ENCODE results near the gene TNFRSF12A.

Gene TNFRSF12A

DNA sequence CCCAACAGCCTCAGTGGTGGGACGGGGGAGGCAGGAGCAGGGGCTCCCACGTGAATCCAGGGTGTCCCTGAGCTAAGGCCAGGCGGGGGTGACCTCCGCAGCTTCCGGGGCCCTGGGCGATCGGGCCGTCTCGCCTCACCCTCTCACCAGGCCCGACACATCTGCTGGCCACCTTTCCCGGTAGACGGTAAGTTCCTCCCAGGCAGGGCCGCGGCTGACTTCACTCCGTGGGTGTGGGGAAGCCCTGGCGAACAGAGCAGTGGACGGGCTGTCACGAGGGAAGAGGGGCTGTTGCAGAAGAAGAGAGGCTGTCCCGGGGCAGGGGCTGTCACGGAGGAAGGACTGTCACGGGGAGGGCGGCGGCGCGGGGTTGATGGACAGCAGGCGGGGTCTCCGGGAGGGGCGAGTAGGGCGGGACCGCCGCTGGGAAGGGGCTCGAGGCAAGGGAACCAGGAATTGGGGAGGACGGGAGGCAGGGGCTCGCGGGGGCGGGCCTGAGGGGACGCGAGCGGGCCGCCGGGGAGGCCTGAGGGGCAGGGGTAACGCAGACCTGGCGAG is 40.4 kb upstream of the TNFRSF12A start:
- Histone ChIP-seq H3K9ac (ENCODE audit: low read length) (no peak overlapping the region), H3K27me3 (ENCODE audit: control insufficient read depth, insufficient read depth, low read length) (no peaks in the 10 kb centered on the region), H3K27ac (ENCODE audit: low read depth, low read length) (no peak overlapping the region), H3K4me1 (ENCODE audit: control insufficient read depth, insufficient read depth, low read length) (peaks cover 2% of the 10 kb centered on the region), H3K36me3 (ENCODE audit: control insufficient read depth, insufficient read depth, low read length) (no peaks in the 10 kb centered on the region), H3K4me3 (ENCODE audit: low read length) (peak overlapping the region; percentile 57)

GRCh38 chr16:2980227-2981176 is 39.7 kb upstream of the TNFRSF12A start, which contains the start of gene PKMYT1:
Gene PKMYT1 (minus strand): TSS chr16:2980446. CDS start chr16:2979657, 789 bp downstream.
- peaks cover 2% of the 10 kb centered on the region for H3K4me1 ChIP-seq (ENCODE audit: control insufficient read depth, insufficient read depth, low read length)
- H3K9ac ChIP-seq (ENCODE audit: low read length), result peak within 1 kb of the TSS; percentile 98
- H3K36me3 ChIP-seq (ENCODE audit: control insufficient read depth, insufficient read depth, low read length), result no peaks in the 10 kb centered on the region
- H3K27me3 ChIP-seq (ENCODE audit: control insufficient read depth, insufficient read depth, low read length), result no peaks in the 10 kb centered on the region
- peak within 1 kb of the TSS; percentile 88 for H3K27ac ChIP-seq (ENCODE audit: low read depth, low read length)
- peak within 1 kb of the TSS; percentile 98 for H3K4me3 ChIP-seq (ENCODE audit: low read length)

- Histone ChIP-seq H3K4me3 (ENCODE audit: low read length) (no peak overlapping the region), H3K9ac (ENCODE audit: low read length) (no peak overlapping the region), H3K4me1 (ENCODE audit: control insufficient read depth, insufficient read depth, low read length) (peaks cover 2% of the 10 kb centered on the region), H3K27ac (ENCODE audit: low read depth, low read length) (no peak overlapping the region), H3K36me3 (ENCODE audit: control insufficient read depth, insufficient read depth, low read length) (no peaks in the 10 kb centered on the region), H3K27me3 (ENCODE audit: control insufficient read depth, insufficient read depth, low read length) (no peaks in the 10 kb centered on the region)
Measured at GRCh38 chr16:2981177-2981898, 38.8 kb upstream of the TNFRSF12A start.

DNA sequence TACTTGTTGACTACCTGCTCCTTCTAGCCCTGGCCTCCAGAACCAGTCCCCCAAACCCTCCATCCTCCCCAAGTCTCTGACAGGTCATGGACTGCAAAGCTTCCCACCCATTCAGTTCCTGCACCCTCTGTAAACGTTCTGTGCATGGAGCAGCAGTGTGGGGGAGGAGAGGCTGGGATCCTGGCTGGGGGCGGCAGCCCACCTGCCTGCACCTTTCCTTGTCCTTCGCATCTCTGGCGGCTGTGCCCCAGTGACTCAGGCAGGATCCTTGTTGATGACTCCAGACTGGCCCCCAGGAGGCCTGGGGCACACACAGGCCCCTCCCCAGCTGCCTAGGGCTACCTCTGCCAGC is 38.3 kb upstream of the TNFRSF12A start:
- H3K27ac ChIP-seq (ENCODE audit: low read depth, low read length), result no peak overlapping the region
- H3K27me3 ChIP-seq (ENCODE audit: control insufficient read depth, insufficient read depth, low read length), result no peaks in the 10 kb centered on the region
- no peaks in the 10 kb centered on the region for H3K36me3 ChIP-seq (ENCODE audit: control insufficient read depth, insufficient read depth, low read length)
- peaks cover 2% of the 10 kb centered on the region for H3K4me1 ChIP-seq (ENCODE audit: control insufficient read depth, insufficient read depth, low read length)
- no peak overlapping the region for H3K4me3 ChIP-seq (ENCODE audit: low read length)
- no peak overlapping the region for H3K9ac ChIP-seq (ENCODE audit: low read length)

GRCh38 chr16:2982402-2982801 is 37.8 kb upstream of the TNFRSF12A start:
- Histone ChIP-seq H3K27me3 (ENCODE audit: control insufficient read depth, insufficient read depth, low read length) (no peaks in the 10 kb centered on the region), H3K4me1 (ENCODE audit: control insufficient read depth, insufficient read depth, low read length) (peaks cover 2% of the 10 kb centered on the region), H3K4me3 (ENCODE audit: low read length) (no peak overlapping the region)

GRCh38 chr16:2983706-2984136 is 36.4 kb upstream of the TNFRSF12A start:
- Histone ChIP-seq H3K9ac (ENCODE audit: low read length) (no peak overlapping the region), H3K27me3 (ENCODE audit: control insufficient read depth, insufficient read depth, low read length) (no peaks in the 10 kb centered on the region), H3K4me3 (ENCODE audit: low read length) (peak overlapping the region; percentile 27), H3K4me1 (ENCODE audit: control insufficient read depth, insufficient read depth, low read length) (peaks cover 2% of the 10 kb centered on the region), H3K36me3 (ENCODE audit: control insufficient read depth, insufficient read depth, low read length) (no peaks in the 10 kb centered on the region), H3K27ac (ENCODE audit: low read depth, low read length) (no peak overlapping the region)

More at GRCh38 chr16:2982402-2982801, 37.8 kb upstream of the TNFRSF12A start:
- H3K27ac ChIP-seq (ENCODE audit: low read depth, low read length), result no peak overlapping the region
- no peaks in the 10 kb centered on the region for H3K36me3 ChIP-seq (ENCODE audit: control insufficient read depth, insufficient read depth, low read length)
- H3K9ac ChIP-seq (ENCODE audit: low read length), result no peak overlapping the region

GRCh38 chr16:2985462-2985861 is 34.7 kb upstream of the TNFRSF12A start:
- no peak overlapping the region for H3K4me3 ChIP-seq (ENCODE audit: low read length)
- no peak overlapping the region for H3K9ac ChIP-seq (ENCODE audit: low read length)
- H3K36me3 ChIP-seq (ENCODE audit: control insufficient read depth, insufficient read depth, low read length), result no peaks in the 10 kb centered on the region
- H3K27ac ChIP-seq (ENCODE audit: low read depth, low read length), result no peak overlapping the region
- H3K4me1 ChIP-seq (ENCODE audit: control insufficient read depth, insufficient read depth, low read length), result no peaks in the 10 kb centered on the region
- no peaks in the 10 kb centered on the region for H3K27me3 ChIP-seq (ENCODE audit: control insufficient read depth, insufficient read depth, low read length)

- Histone ChIP-seq H3K4me1 (ENCODE audit: control insufficient read depth, insufficient read depth, low read length) (no peaks in the 10 kb centered on the region), H3K27me3 (ENCODE audit: control insufficient read depth, insufficient read depth, low read length) (no peaks in the 10 kb centered on the region), H3K27ac (ENCODE audit: low read depth, low read length) (no peak overlapping the region), H3K36me3 (ENCODE audit: control insufficient read depth, insufficient read depth, low read length) (no peaks in the 10 kb centered on the region), H3K9ac (ENCODE audit: low read length) (no peak overlapping the region), H3K4me3 (ENCODE audit: low read length) (no peak overlapping the region)
Measured at GRCh38 chr16:2985893-2986355, 34.2 kb upstream of the TNFRSF12A start.

DNA sequence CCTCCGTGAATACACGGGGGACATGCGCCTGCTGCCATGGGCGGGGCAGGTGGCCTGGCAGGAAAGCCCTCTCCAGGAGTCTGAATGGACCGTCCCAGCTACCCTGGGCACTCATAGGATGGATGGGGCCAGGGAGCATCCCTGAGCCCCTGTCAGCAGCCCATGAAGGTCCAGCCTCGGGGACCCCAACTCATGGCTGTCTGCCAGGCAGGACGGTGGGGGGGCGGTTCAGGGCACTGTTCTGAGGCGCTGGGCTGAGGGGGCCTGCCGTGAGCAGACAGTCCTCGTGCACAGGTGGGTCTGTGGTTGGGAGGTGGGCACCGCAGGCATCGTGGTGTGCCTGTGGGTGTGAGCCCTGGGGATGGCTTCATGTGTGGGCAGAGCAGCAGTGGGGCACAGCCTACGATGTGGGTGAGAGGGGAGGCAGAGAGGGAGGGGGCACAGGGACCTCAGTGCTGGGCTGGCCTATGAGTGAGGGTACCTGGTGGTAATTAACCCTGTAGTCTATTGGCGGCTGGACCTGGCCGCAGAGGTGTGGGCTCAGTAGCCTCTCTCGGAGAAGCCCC is 33.5 kb upstream of the TNFRSF12A start:
- H3K4me1 ChIP-seq (ENCODE audit: control insufficient read depth, insufficient read depth, low read length), result no peaks in the 10 kb centered on the region
- no peaks in the 10 kb centered on the region for H3K36me3 ChIP-seq (ENCODE audit: control insufficient read depth, insufficient read depth, low read length)
- no peaks in the 10 kb centered on the region for H3K27me3 ChIP-seq (ENCODE audit: control insufficient read depth, insufficient read depth, low read length)
- H3K4me3 ChIP-seq (ENCODE audit: low read length), result no peak overlapping the region
- H3K9ac ChIP-seq (ENCODE audit: low read length), result no peak overlapping the region
- H3K27ac ChIP-seq (ENCODE audit: low read depth, low read length), result no peak overlapping the region

- Histone ChIP-seq H3K9ac (ENCODE audit: low read length) (no peak overlapping the region), H3K27ac (ENCODE audit: low read depth, low read length) (no peak overlapping the region), H3K4me1 (ENCODE audit: control insufficient read depth, insufficient read depth, low read length) (no peaks in the 10 kb centered on the region), H3K27me3 (ENCODE audit: control insufficient read depth, insufficient read depth, low read length) (no peaks in the 10 kb centered on the region), H3K4me3 (ENCODE audit: low read length) (no peak overlapping the region), H3K36me3 (ENCODE audit: control insufficient read depth, insufficient read depth, low read length) (no peaks in the 10 kb centered on the region)
Measured at GRCh38 chr16:2987286-2987685, 32.9 kb upstream of the TNFRSF12A start.

GRCh38 chr16:2987833-2988232 is 32.3 kb upstream of the TNFRSF12A start:
- Histone ChIP-seq H3K4me1 (ENCODE audit: control insufficient read depth, insufficient read depth, low read length) (no peaks in the 10 kb centered on the region), H3K36me3 (ENCODE audit: control insufficient read depth, insufficient read depth, low read length) (no peaks in the 10 kb centered on the region), H3K27me3 (ENCODE audit: control insufficient read depth, insufficient read depth, low read length) (no peaks in the 10 kb centered on the region), H3K9ac (ENCODE audit: low read length) (no peak overlapping the region), H3K4me3 (ENCODE audit: low read length) (no peak overlapping the region), H3K27ac (ENCODE audit: low read depth, low read length) (no peak overlapping the region)

DNA sequence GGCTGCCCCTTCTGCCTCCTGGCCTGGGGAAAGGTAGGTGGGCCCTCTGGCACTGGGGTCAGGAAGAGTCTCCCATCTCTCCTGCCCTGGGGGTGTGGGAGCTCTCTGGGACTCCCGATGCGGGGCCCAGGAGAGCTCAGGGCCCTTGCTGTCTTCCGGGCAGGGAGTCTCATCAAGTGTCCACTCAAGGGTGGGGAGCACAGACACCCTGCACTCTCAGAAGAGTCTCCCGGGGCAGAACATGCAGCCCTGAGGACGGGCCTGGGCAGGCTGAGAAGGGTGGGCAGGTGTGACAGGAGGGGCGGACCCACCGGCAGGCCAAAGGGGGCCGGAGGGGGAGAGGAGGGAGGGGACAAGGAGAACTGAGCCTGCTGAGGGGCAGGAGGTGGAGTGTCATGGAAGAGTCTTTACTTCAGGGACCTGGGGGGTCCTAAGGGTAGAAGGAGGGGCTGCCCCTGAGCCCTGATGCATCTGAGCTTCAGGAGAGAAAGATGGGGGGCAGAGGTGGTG is 31.5 kb upstream of the TNFRSF12A start:
- Histone ChIP-seq H3K9ac (ENCODE audit: low read length) (no peak overlapping the region), H3K27ac (ENCODE audit: low read depth, low read length) (no peak overlapping the region), H3K4me3 (ENCODE audit: low read length) (no peak overlapping the region), H3K36me3 (ENCODE audit: control insufficient read depth, insufficient read depth, low read length) (no peaks in the 10 kb centered on the region), H3K4me1 (ENCODE audit: control insufficient read depth, insufficient read depth, low read length) (no peaks in the 10 kb centered on the region), H3K27me3 (ENCODE audit: control insufficient read depth, insufficient read depth, low read length) (no peaks in the 10 kb centered on the region)
